ENCODE measurements around the gene ABO. TPM values are rescaled to one million over a fixed set of nuclear protein-coding genes. Genes with fewer than 3 reads are reported as not detected.
A peak's percentile ranks its signal among the peaks of the same experiment; 100 is the strongest.

Gene ABO
- total and polyA plus RNA-seq, 9 of the 15 experiments (the other 6 are each of a cell fraction or from before 2014, with no cell fraction given) = 5.0 to 21.9 (median 11.9) TPM

- H3K27ac ChIP-seq (ENCODE audit: extremely low read depth, low read depth, low read length) = no peak overlapping the region
- intact Hi-C loops (cut with micrococcal nuclease) (no loop called here), in situ Hi-C loops (cut with MboI) (no loop called here)
- no peak overlapping the region for H3K4me3 ChIP-seq
- no TSS peak for BruUV-seq (replicated peaks)
- whole genome bisulfite sequencing (ENCODE audit: insufficient coverage, low coverage, missing lambda C conversion rate) = 15% methylated on average over 1 of the region's 1 CpG
- no peaks in the 10 kb centered on the region for H3K9me1 ChIP-seq (ENCODE audit: control insufficient read depth, insufficient read depth, low read length)
- H3K4me1 ChIP-seq (replicated peaks in 1 of 2; ENCODE audit: control insufficient read depth in 2 of 2, insufficient read depth in 2 of 2, low read length in 2 of 2) = peaks cover 3 to 39% of the 10 kb centered on the region in 2 experiments; a peak in 3 of 5 replicates
- no peak overlapping the region for H2AFZ ChIP-seq (ENCODE audit: low read depth, low read length)
- DNase-seq (ENCODE audit: extremely low read depth in 1 of 4, low spot score in 3 of 4) = no peak
- H3K27me3 ChIP-seq (ENCODE audit: control insufficient read depth in 2 of 2, insufficient read depth in 2 of 2, low read length in 2 of 2) = no peaks in the 10 kb centered on the region; a peak in 1 of 5 replicates
- H3K36me3 ChIP-seq (ENCODE audit: control insufficient read depth, insufficient read depth, low read length) = peaks cover 20% of the 10 kb centered on the region; the same call in 2 of the 3 replicates
- no peaks in the 10 kb centered on the region; the same call in 1 of the 2 replicates for H4K20me1 ChIP-seq (replicated peaks; ENCODE audit: control insufficient read depth, insufficient read depth, low read length)
- H3K79me2 ChIP-seq (ENCODE audit: control insufficient read depth, insufficient read depth, low read length) = no peaks in the 10 kb centered on the region
- no peak overlapping the region for H3K4me2 ChIP-seq (ENCODE audit: insufficient read depth, low read length)
- no peak for ATAC-seq
- peak; percentile 95 for TF ChIP-seq NFIC (IDR thresholded peaks at IDR 0.05)
- no peak for TF ChIP-seq TCFL5 (CRISPR knock-in tag; conservative IDR thresholded peaks at IDR 0.05)
- peak; percentile 81 for TF ChIP-seq NFIX (CRISPR knock-in tag; IDR thresholded peaks at IDR 0.05; ENCODE audit: low read depth)
- TF ChIP-seq ZNF384 (IDR thresholded peaks at IDR 0.05; ENCODE audit: low read depth, low read length) = no peak
- no peak for TF ChIP-seq EP400 (IDR thresholded peaks at IDR 0.05)
- TF ChIP-seq CBX1 (IDR thresholded peaks at IDR 0.05; ENCODE audit: low read depth) = no peak
- H3K9me3 ChIP-seq (replicated peaks; ENCODE audit: control insufficient read depth, insufficient read depth, low read depth, low read length) = no peaks in the 10 kb centered on the region
- ChIA-PET CTCF (ENCODE audit: low intra/inter-chr PET ratio) (no interaction called here), POLR2A (interaction anchor here (1.1 to 2.1 kb wide), 3 partner anchors 9 to 20 kb away, joined by 3 to 5 read pairs (median 4); no protein-coding TSS in a partner anchor)
- FAIRE-seq = no peak
- H3K9ac ChIP-seq (ENCODE audit: insufficient read depth in 1 of 2, low read depth in 2 of 2, low read length in 2 of 2) = no peak overlapping the region
Measured at GRCh38 chr9:133253268-133253667, 21.7 kb downstream of the ABO start.

All from K562 (cell line).